ENCODE measurements around the gene SH3RF3. TPM values are rescaled to one million over a fixed set of nuclear protein-coding genes. Genes with fewer than 3 reads are reported as not detected.

Gene SH3RF3
- total RNA-seq, 4 donors from 2014 or later = 2.4 to 5.5 (median 2.9) TPM

GRCh38 chr2:109293663-109294062, 164.7 kb downstream of the SH3RF3 start:
- intact Hi-C loops (cut with DNase I) = no loop called here
- no peak overlapping the region for H3K27ac ChIP-seq
- no peaks in the 10 kb centered on the region for H3K27me3 ChIP-seq
- peaks cover 0 to 10% (median 7%) of the 10 kb centered on the region in 3 donors for H3K4me1 ChIP-seq
- H3K4me3 ChIP-seq = no peak overlapping the region
- 83 to 91% methylated on average over 3 to 8 of the region's 8 CpGs for WGBS, 2 donors
- H3K36me3 ChIP-seq = no peaks in the 10 kb centered on the region
- no peak for TF ChIP-seq POLR2A (IDR thresholded peaks at IDR 0.05)
- TF ChIP-seq, protein P1, sequence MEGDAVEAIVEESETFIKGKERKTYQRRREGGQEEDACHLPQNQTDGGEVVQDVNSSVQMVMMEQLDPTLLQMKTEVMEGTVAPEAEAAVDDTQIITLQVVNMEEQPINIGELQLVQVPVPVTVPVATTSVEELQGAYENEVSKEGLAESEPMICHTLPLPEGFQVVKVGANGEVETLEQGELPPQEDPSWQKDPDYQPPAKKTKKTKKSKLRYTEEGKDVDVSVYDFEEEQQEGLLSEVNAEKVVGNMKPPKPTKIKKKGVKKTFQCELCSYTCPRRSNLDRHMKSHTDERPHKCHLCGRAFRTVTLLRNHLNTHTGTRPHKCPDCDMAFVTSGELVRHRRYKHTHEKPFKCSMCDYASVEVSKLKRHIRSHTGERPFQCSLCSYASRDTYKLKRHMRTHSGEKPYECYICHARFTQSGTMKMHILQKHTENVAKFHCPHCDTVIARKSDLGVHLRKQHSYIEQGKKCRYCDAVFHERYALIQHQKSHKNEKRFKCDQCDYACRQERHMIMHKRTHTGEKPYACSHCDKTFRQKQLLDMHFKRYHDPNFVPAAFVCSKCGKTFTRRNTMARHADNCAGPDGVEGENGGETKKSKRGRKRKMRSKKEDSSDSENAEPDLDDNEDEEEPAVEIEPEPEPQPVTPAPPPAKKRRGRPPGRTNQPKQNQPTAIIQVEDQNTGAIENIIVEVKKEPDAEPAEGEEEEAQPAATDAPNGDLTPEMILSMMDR (IDR thresholded peaks at IDR 0.05) = no peak
- no peaks in the 10 kb centered on the region for H3K9me3 ChIP-seq
- no peak for DNase-seq

- no peak overlapping the region for H3K27ac ChIP-seq
- no peaks in the 10 kb centered on the region for H3K9me3 ChIP-seq
- no peak for DNase-seq
- no peaks in the 10 kb centered on the region for H3K36me3 ChIP-seq
- no peak for TF ChIP-seq POLR2A (IDR thresholded peaks at IDR 0.05)
- TF ChIP-seq, protein P1 (IDR thresholded peaks at IDR 0.05) = no peak
- H3K27me3 ChIP-seq = no peaks in the 10 kb centered on the region
- H3K4me1 ChIP-seq = peaks cover 0 to 18% (median 14%) of the 10 kb centered on the region in 3 donors
- WGBS, 2 donors = 74 to 84% methylated on average over 4 of the region's 4 CpGs
- H3K4me3 ChIP-seq = no peak overlapping the region
- intact Hi-C loops (cut with DNase I) = no loop called here
Observed at GRCh38 chr2:109294523-109294922, 165.5 kb downstream of the SH3RF3 start.

GRCh38 chr2:109295070-109295780, 166.2 kb downstream of the SH3RF3 start:
- WGBS, 2 donors = 85 to 96% methylated on average over 4 to 5 of the region's 11 CpGs
- peaks cover 0 to 24% (median 14%) of the 10 kb centered on the region in 3 donors for H3K4me1 ChIP-seq
- intact Hi-C loops (cut with DNase I) = no loop called here
- DNase-seq = no peak
- H3K36me3 ChIP-seq = no peaks in the 10 kb centered on the region
- no peak overlapping the region for H3K27ac ChIP-seq
- H3K9me3 ChIP-seq = no peaks in the 10 kb centered on the region
- TF ChIP-seq, protein P1 (IDR thresholded peaks at IDR 0.05) = no peak
- TF ChIP-seq POLR2A (IDR thresholded peaks at IDR 0.05) = no peak
- no peak overlapping the region for H3K4me3 ChIP-seq
- no peaks in the 10 kb centered on the region for H3K27me3 ChIP-seq

DNA sequence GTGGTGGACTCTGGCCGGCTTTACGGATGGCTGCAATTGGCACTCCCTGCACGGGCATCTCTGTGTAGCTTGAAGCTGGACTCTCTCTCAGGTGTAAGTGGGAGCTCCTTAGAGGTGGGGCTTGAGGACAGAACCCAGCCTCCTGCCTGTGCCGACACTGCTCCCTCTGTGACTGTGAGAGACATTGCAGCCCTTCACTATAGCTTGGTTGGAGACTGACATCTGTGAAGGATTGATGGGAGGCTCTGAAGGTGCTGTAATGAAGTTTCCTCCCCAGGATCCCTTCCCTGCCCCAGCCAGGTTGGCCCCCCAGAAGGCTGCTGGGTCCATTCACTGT, 166.7 kb downstream of the SH3RF3 start:
- WGBS, 2 donors = 76 to 88% methylated on average over 1 to 3 of the region's 4 CpGs
- no peaks in the 10 kb centered on the region for H3K9me3 ChIP-seq
- no peak overlapping the region for H3K27ac ChIP-seq
- no peaks in the 10 kb centered on the region for H3K36me3 ChIP-seq
- intact Hi-C loops (cut with DNase I) = no loop called here
- peaks cover 0 to 28% (median 16%) of the 10 kb centered on the region in 3 donors for H3K4me1 ChIP-seq
- DNase-seq = no peak
- no peak overlapping the region for H3K4me3 ChIP-seq
- H3K27me3 ChIP-seq = no peaks in the 10 kb centered on the region
- TF ChIP-seq POLR2A (IDR thresholded peaks at IDR 0.05) = no peak
- TF ChIP-seq, protein P1 (IDR thresholded peaks at IDR 0.05) = no peak

GRCh38 chr2:109297566-109298490, 168.8 kb downstream of the SH3RF3 start:
- intact Hi-C loops (cut with DNase I) = no loop called here
- TF ChIP-seq, protein P1 (IDR thresholded peaks at IDR 0.05) = no peak
- TF ChIP-seq POLR2A (IDR thresholded peaks at IDR 0.05) = no peak
- Histone ChIP-seq H3K36me3 (no peaks in the 10 kb centered on the region), H3K4me1 (peaks cover 0 to 22% (median 10%) of the 10 kb centered on the region in 3 donors), H3K27me3 (no peaks in the 10 kb centered on the region), H3K4me3 (no peak overlapping the region), H3K27ac (no peak overlapping the region), H3K9me3 (no peaks in the 10 kb centered on the region)
- no peak for DNase-seq
- 83 to 87% methylated on average over 8 to 10 of the region's 11 CpGs for WGBS, 2 donors
